ENCODE results near the gene FKBP4.

DNA sequence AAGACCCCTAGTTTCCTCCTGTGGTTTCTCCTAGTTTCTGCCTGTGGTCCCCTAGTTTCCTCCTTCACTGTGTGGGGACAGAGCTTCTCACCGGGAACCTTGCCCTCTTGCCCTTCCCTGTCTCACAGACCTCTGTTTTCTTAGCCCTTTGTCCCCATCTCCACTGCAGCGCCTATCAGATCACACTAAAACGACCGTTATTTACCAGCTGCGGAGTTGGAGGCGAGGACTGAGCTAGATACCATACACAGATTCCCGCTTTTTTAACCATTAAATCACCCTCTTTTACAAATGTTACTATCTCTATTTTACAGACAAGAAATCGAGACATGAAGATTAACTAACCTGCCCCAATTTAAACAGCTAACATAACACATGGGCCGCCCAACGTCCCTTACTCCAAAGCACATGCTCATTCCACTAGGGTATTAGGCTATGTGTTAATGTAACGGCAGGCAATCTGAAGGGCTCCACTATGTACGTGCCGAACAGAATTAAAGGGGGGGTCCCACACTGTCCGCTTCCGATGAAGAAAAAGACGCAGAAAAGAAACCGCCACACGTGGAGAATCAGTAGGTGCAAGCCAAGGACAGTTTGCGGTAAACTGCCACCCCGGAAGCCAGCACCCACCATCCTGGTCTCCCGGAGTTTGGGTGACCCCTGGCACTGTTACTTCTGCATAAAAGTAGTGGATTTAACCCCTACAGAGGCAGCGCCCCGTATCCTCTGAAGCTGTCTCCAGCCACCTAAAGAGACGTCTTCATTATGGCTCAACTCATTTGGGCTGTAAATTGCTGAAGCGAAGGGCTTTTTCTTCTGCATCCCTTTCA, 1.9 kb upstream of the FKBP4 start:
- TF ChIP-seq, protein P1, sequence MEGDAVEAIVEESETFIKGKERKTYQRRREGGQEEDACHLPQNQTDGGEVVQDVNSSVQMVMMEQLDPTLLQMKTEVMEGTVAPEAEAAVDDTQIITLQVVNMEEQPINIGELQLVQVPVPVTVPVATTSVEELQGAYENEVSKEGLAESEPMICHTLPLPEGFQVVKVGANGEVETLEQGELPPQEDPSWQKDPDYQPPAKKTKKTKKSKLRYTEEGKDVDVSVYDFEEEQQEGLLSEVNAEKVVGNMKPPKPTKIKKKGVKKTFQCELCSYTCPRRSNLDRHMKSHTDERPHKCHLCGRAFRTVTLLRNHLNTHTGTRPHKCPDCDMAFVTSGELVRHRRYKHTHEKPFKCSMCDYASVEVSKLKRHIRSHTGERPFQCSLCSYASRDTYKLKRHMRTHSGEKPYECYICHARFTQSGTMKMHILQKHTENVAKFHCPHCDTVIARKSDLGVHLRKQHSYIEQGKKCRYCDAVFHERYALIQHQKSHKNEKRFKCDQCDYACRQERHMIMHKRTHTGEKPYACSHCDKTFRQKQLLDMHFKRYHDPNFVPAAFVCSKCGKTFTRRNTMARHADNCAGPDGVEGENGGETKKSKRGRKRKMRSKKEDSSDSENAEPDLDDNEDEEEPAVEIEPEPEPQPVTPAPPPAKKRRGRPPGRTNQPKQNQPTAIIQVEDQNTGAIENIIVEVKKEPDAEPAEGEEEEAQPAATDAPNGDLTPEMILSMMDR (conservative IDR thresholded peaks at IDR 0.05; ENCODE audit: low read depth, low read length): no peak
- TF ChIP-seq EZH2 (IDR thresholded peaks at IDR 0.05; ENCODE audit: low read length, unreplicated experiment): no peak
